NB4 (cell line): ENCODE data around the gene FAM47E.

Experiments used
- CTCF ChIP-seq: IDR thresholded peaks from one replicate; pipeline ENCODE4 v1.5.1; 2012; ENCODE audit warnings: low read depth, low read length
- POLR2A ChIP-seq: IDR thresholded peaks from 2 replicates; pipeline ENCODE4 v1.6.1; 2011; ENCODE audit warnings: mild to moderate bottlenecking; ENCODE audit not compliant: insufficient read length; ENCODE audit errors: extremely low read depth

DNA sequence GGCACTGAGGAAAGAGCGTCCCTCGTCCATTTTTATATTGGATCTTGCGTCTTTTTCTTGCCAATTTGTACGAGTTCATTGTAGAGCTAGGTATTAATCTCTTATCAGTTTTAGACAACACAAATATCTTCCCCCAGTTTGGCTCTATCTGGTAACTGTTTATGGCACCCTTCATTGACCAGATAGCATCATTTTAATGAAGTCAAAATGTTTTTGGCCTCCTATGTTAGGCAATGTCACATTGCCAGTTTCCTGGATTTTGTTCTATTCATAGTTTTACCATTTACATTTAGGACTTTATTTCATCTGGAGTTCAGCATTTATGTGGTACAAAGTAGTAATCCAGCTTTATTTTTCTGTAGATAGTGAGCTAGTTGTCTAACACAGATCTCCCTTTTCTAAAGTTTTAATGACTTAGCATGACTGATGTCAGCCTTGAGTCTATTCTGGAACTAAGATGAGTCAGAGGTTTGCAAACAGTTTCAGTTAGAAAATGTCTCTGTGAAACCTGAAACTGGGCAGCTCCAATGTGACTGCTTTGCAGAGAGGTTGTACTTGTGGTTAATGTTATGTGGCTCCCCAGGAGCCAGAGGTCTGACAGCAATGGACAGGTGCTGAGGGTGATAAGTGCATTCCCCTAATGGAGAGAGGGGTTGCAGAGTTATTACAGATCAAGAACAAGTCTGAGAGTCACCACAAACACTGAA, 49.7 kb downstream of the FAM47E start:
- TF ChIP-seq CTCF (no peak), POLR2A (no peak)
